GM19372 (cell line): Measurements from ENCODE around the gene NUB1.

Source experiments
- ATAC-seq: cut with Tn5 transposase; IDR thresholded peaks from one replicate; pipeline ENCODE4 v1.9.1; 2021; ENCODE audit warnings: mild to moderate bottlenecking, low read depth, moderate library complexity; ENCODE audit not compliant: unreplicated experiment

NUB1 gene

GRCh38 chr7:151416112-151416940 lies 74.7 kb downstream of the NUB1 start:
- no peak for ATAC-seq

DNA sequence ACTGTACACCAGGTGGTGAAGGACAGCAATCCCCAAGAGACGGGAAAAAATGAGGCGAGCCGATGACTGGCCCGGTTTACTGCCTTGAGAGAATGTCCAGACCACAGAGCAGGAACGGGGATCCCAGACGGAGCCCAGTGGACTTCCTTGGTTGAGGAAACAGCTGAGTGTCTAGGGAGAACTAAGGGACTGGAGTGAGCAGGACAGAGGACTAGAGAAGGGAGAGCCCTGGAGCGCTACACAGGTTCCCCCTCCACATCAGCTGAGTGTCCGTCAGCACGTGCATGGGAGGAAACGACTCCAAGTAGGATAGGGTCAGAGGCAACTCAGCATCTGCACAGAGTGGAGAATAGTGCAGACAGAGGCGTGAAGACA lies 75.3 kb downstream of the NUB1 start:
- no peak for ATAC-seq

DNA sequence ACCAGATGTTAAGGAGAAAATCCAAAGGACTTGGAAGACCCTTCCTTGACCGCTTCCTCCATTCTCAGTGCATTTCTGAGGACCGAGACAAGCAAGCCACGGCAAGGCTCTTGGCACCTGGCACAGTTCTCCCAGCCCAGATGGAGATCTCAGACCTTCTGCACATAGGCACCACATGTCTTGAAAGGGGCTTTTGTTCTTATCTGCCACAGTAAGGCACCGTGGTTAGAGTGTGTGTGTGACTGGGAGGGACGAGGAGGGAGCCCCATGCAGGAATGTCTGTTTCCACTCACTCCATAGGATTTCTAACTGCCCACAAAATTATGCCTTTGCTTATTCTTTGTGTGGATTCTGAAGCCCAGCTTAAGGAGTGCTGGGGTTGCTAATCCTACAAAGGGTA lies 78.5 kb downstream of the NUB1 start:
- no peak for ATAC-seq

DNA sequence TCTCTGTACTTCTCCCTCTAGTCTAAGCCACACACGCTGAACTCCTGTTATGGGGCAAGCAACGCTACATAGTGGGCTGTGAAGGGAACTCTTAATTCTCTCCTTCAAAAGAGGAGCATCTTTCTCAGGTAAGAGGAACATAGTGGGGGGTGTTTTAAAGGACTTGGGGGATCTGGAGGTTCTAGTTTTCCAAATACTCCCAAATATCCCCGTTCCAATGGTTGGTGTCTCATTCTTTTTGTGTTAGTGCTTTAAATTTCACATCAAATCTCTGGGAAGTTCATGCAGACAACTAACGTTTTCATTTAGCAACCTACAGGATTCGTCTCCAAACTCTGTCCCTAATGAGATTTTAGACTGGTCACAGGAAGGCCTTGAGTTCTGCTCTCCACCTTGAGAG lies 80.6 kb downstream of the NUB1 start:
- ATAC-seq, result no peak

GRCh38 chr7:151423226-151423625 lies 81.6 kb downstream of the NUB1 start:
- ATAC-seq, result no peak

GRCh38 chr7:151423936-151424335 lies 82.3 kb downstream of the NUB1 start:
- no peak for ATAC-seq

DNA sequence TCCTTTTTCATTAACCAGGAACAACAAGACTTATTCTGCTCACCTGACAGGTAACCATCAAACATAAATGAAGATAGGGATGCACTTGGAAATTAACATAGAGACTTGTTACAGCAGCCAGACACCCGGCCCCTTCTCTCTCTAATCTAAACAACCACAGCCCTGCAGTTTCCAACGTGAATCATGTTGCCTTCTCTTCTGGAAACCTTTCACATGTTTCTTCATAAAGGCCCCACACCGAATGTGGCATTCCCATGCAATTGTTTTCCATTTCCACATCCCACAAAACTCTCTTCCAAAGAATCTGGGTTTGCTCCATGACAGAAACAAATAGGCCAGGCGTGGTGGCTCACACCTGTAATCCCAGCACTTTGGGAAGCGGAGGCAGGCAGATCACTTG lies 83.2 kb downstream of the NUB1 start:
- ATAC-seq, result no peak

GRCh38 chr7:151425670-151426440 lies 84.2 kb downstream of the NUB1 start:
- ATAC-seq, result no peak

DNA sequence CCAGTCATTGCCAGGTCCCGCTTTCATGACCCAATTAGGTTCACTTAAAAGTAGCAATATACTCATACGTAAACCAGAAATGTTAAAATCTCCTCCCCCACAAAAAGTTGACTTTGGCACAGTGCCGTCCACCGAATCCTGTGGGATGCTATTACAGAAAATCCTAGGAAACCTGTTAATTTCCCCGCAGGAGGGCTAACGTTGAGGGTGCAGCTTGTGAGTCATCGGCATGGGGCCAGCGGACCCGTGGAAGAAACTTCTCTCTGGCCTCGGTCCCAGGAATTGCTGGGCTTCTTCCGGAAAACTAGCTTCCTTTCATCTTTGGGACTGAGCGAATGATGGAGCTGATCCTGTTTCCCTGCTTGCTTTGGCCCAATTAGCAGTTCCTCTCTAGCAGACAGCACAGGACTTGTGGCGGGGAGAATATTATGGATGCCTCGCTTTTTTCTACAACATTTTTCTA lies 84.9 kb downstream of the NUB1 start:
- no peak for ATAC-seq

DNA sequence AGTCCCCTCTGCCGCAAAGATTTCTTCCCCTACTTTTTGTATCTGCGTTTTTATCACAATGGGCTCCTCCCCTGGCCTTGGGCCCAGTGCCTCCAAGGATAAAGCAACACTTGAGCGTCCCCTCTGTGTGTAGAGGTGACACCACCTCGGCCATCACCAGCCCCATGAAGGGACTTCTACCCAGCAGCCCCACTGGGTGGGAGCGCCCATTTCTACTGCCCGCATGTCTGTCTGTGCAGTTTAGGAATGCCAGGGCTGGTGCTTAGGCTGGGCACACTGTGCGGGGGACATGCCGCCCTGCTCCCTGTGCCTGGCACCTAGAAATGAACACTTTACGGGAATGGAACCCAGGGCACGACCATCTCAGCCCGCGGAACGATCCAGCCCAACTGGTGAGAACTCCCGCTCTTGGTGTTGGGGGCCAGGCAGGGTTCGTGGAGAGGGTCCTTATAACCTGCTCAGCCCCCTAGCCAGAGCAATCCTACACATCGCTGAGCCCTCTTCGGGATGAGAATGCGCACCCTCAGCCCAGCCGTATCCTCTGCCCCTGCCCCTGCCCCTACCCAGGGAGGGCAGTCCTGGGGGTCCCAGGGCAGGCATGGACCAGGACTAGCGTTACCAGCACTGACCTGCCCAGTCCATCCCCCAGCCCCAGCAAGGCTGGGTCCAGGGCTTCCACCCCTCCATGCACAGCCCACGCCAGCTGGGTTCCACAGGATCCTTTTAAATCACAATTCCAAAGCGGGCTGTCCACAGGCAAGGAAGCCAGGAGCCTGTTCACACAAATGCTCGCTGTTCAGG lies 85.5 kb downstream of the NUB1 start:
- no peak for ATAC-seq

DNA sequence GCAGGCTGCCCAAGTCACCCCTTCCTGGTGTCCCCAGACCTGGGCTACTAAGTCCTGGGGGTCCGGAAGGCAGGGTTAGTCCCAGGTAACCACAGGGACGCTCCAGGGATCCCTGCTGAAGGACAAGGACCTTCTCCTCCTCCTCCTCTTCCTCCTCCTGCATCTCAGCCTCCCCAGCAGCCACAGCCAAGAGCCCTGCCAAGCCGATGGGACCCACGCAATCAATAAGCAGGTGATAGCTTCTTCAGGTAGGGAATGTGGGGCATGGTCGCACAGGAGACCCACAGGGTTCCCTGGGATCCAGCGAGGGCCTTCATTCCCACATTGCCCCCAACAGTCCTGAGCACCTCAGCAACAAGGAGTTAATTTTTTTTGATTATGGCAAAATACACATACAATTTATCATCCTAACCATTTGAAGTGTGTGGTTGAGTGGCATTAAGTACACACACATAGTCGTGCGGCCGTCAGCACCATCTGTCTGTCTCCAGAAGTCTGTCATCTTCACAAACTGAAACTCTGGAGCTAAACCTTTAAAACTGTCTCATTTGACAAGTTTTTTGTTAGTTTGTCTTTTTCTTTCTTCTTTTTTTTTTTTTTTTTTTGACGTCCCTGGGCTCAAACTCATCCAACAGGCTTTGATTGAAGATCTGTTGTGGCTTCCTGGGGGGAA lies 86.2 kb downstream of the NUB1 start:
- no peak for ATAC-seq
